Mucosa of descending colon (tissue), 3 donors: ENCODE data around the gene IL22RA1. TPM values are rescaled to one million over a fixed set of nuclear protein-coding genes. Genes with fewer than 3 reads are reported as not detected.
A peak's percentile ranks its signal among the peaks of the same experiment; 100 is the strongest.

Source experiments
- ATAC-seq: fragments of 200-7000 bp; cut with Tn5 transposase; one replicate; pipeline ENCODE4 v1.9.1; 2020; ENCODE audit warnings: mild to moderate bottlenecking, moderate library complexity
- DNase-seq, 3 donors: peaks; one replicate each; pipeline ENCODE4 v3.0.0-alpha.2; 2020
- H3K36me3 ChIP-seq: fragments of 200-600 bp; one replicate; pipeline ENCODE4 v1.8.0; 2021; ENCODE audit warnings: low read depth, mild to moderate bottlenecking
- H3K4me1 ChIP-seq: fragments of 200-600 bp; one replicate; pipeline ENCODE4 v1.8.0; 2021; ENCODE audit warnings: low read depth, mild to moderate bottlenecking
- H3K4me3 ChIP-seq: fragments of 200-600 bp; one replicate; pipeline ENCODE4 v1.8.0; 2021; ENCODE audit warnings: mild to moderate bottlenecking
- H3K9me3 ChIP-seq: fragments of 200-600 bp; one replicate; pipeline ENCODE4 v1.8.0; 2021; ENCODE audit warnings: mild to moderate bottlenecking
- intact Hi-C, 2 donors: fragments of 100-400 bp; cut with DNase I in 1 of 2; cut with micrococcal nuclease in 1 of 2; formaldehyde crosslinking; loops; one replicate each; pipeline versions ENCODE4 v1.11.0 to v1.11.1; 2022; cut with DNase I, micrococcal nuclease
- total RNA-seq, 3 donors: library from RNA; stranded (reverse); fragmentation: NEBNext Ultra II Directional in 2 of 3; extraction: Animal tissue kit (Norgen Biotek cat#: 25700) in 2 of 3; gene quantifications; one replicate each; pipeline versions ENCODE4 v1.2.1 to v1.2.4, GENCODE V29; 2021 to 2023
- TF ChIP-seq, protein P1 (sequence below): fragments of 200-600 bp; IDR thresholded peaks from one replicate; pipeline ENCODE4 v1.8.0; 2022; ENCODE audit warnings: antibody characterized with exemption, mild to moderate bottlenecking
- donor health status: DM: no; HTN: no; CAD: no; lungs with moderate emphysema.
- donor health status: DM: no; HTN: no; CAD: no.
- donor health status: DM: no; HTN: yes; CAD: no.

Gene IL22RA1
- total RNA-seq, 3 donors from 2014 or later, result 13.8 to 43.1 (median 28.2) TPM

DNA sequence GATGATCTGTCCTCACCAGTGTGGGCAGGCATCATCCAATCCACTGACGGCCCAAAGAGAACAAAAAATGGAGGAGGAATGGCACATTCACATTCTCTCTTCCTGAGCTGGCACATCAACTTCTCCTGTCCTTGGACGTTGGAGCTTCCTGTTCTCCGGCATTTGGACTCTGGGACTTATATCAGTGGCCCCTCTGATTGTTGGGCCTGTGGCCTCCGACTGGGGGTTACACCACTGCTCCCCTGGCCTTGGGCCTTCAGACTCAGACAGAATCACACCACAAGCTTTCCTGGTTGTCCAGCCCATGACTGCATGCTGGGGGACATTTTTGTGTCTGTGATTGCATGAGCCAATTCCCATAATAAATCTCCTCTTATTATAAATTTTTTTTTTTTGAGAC is 24.1 kb upstream of the IL22RA1 start:
- no peaks in the 10 kb centered on the region for H3K36me3 ChIP-seq
- ATAC-seq (no peak), DNase-seq (no peak)
- no peaks in the 10 kb centered on the region for H3K9me3 ChIP-seq
- TF ChIP-seq, protein P1, sequence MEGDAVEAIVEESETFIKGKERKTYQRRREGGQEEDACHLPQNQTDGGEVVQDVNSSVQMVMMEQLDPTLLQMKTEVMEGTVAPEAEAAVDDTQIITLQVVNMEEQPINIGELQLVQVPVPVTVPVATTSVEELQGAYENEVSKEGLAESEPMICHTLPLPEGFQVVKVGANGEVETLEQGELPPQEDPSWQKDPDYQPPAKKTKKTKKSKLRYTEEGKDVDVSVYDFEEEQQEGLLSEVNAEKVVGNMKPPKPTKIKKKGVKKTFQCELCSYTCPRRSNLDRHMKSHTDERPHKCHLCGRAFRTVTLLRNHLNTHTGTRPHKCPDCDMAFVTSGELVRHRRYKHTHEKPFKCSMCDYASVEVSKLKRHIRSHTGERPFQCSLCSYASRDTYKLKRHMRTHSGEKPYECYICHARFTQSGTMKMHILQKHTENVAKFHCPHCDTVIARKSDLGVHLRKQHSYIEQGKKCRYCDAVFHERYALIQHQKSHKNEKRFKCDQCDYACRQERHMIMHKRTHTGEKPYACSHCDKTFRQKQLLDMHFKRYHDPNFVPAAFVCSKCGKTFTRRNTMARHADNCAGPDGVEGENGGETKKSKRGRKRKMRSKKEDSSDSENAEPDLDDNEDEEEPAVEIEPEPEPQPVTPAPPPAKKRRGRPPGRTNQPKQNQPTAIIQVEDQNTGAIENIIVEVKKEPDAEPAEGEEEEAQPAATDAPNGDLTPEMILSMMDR, result no peak
- no peaks in the 10 kb centered on the region for H3K4me1 ChIP-seq
- no peak overlapping the region for H3K4me3 ChIP-seq
- intact Hi-C loops, result no loop called here

DNA sequence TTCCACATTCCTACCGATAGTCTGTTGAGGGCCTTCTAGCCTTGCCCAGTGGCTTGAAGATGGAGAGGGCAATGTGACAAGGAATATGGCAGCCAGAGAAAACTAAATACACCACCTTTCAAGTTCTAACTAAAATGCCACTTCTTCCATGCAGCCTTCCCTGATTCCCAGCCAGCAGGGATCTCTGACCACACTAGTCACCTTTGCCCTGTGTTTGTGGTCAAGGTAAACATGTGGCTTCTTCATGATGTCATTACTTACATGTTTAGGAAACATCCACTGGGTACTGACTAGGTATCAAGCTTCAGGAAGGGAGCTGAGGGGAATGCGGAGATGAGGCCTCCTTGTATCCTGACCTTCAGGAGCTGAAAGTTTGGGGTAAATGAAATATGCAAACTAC is 22.6 kb upstream of the IL22RA1 start:
- ATAC-seq, result no peak
- H3K36me3 ChIP-seq, result no peaks in the 10 kb centered on the region
- TF ChIP-seq, protein P1, result no peak
- intact Hi-C loops, result no loop called here
- no peak for DNase-seq
- H3K4me1 ChIP-seq, result peaks cover 10% of the 10 kb centered on the region
- no peaks in the 10 kb centered on the region for H3K9me3 ChIP-seq
- H3K4me3 ChIP-seq, result no peak overlapping the region

DNA sequence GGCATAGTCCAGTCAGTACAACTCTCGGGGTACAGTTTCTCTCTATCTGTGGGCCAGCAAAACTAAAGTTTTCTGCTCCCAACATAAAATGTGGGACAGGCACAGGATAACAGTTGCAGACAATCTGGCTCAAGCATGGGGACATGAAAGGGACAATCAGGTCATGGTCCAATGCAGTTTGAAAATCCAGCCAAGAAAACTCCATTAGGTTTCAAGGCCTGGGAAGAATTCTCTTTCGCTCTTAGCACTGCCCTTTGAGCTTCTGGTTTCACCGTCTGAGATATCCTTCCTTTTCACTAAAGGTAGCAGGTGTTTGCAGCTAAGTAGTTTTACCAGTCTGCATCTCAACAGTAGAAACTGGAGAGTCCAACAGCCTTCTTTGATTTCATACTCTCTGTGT is 21.1 kb upstream of the IL22RA1 start:
- TF ChIP-seq, protein P1, result no peak
- no peak overlapping the region for H3K4me3 ChIP-seq
- no peak for ATAC-seq
- H3K9me3 ChIP-seq, result no peaks in the 10 kb centered on the region
- intact Hi-C loops, result no loop called here
- no peak for DNase-seq
- H3K36me3 ChIP-seq, result no peaks in the 10 kb centered on the region
- peaks cover 10% of the 10 kb centered on the region for H3K4me1 ChIP-seq

DNA sequence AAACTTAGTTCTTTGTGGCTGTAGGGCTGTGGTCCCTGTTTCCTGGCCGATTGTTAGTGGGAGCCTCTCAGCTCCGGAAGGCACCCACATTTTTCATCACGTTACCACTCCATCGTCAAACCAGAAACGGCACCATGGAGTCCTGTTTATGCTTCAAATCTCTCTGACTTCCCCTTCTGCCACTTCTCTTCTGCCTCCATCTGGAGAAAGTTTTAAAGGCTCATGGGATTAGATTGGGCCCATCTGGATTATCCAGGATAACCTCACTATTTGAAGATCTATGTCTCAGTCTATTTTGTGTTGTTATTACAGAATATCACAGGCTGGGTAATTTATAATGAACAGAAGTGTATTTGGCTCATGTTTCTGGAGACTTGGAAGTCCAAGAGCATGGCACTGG is 19.3 kb upstream of the IL22RA1 start:
- intact Hi-C loops, result no loop called here
- Histone ChIP-seq H3K4me3 (no peak overlapping the region), H3K4me1 (peaks cover 10% of the 10 kb centered on the region), H3K36me3 (no peaks in the 10 kb centered on the region), H3K9me3 (no peaks in the 10 kb centered on the region)
- TF ChIP-seq, protein P1, result no peak
- ATAC-seq (no peak), DNase-seq (no peak)

DNA sequence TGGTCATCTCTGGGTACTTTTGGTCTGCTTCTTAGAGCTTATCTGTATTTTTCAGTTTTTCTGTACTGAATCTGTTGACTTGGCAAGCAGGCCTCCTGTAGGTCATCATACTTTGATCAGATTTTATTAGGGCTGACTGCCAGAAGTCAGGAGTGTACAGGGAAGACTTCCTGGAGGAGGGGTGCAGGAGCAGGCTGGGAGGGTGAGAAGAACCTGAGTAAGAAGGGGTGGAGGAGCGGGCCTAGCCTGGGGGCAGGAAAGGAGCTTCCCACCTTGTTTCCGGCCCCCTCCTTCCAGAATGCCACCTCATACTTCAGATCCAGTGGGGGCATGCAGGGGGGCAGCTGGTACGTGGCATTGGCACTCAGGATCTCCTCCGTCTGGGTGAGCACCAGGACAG is 18.3 kb upstream of the IL22RA1 start:
- H3K4me1 ChIP-seq, result peaks cover 10% of the 10 kb centered on the region
- intact Hi-C loops, result no loop called here
- peak; percentile 35 to 65 (median 52) for DNase-seq
- no peaks in the 10 kb centered on the region for H3K36me3 ChIP-seq
- peak; percentile 96 for ATAC-seq
- no peak overlapping the region for H3K4me3 ChIP-seq
- TF ChIP-seq, protein P1, result no peak
- H3K9me3 ChIP-seq, result no peaks in the 10 kb centered on the region

DNA sequence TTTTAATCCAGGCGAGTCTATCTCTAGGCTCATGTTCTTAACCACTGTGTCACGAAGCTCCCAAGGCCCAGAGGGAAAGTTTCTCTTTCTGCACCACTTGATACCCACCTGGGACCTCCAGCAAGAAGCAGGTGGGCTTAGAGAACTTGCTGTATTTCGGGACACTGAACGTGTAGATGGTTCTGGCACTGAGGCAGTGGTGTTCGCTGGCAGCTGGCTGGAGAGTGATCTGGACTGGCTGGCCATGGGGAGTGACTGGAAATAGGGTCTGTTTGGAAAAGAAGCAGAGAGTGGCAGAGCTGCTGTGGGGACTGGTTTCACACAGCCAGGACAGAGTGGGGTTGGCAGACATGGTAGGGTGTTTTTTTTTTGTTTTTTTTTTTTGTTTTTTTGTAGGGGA is 16.4 kb upstream of the IL22RA1 start:
- peaks cover 14% of the 10 kb centered on the region for H3K4me1 ChIP-seq
- no peaks in the 10 kb centered on the region for H3K9me3 ChIP-seq
- H3K4me3 ChIP-seq, result no peak overlapping the region
- DNase-seq (no peak), ATAC-seq (no peak)
- TF ChIP-seq, protein P1, result no peak
- intact Hi-C loops, result no loop called here
- no peaks in the 10 kb centered on the region for H3K36me3 ChIP-seq
